OCI-LY7 (cell line): ENCODE data around the gene PARD3.

ENCODE experiments used
- EZH2phosphoT487 ChIP-seq: fragments of 200-600 bp; sonication (generic); IDR thresholded peaks from 2 replicates; pipeline ENCODE4 v1.6.1; 2018; ENCODE audit warnings: low read depth, borderline replicate concordance, mild to moderate bottlenecking, mixed run types, antibody characterized with exemption, low read length, moderate library complexity, mixed read lengths
- TF ChIP-seq, protein P1 (sequence below): fragments of 200-600 bp; sonication (generic); conservative IDR thresholded peaks from 2 replicates; pipeline ENCODE4 v1.5.1; 2014; ENCODE audit warnings: mild to moderate bottlenecking, antibody characterized with exemption, low read length, moderate library complexity, mixed read lengths

DNA sequence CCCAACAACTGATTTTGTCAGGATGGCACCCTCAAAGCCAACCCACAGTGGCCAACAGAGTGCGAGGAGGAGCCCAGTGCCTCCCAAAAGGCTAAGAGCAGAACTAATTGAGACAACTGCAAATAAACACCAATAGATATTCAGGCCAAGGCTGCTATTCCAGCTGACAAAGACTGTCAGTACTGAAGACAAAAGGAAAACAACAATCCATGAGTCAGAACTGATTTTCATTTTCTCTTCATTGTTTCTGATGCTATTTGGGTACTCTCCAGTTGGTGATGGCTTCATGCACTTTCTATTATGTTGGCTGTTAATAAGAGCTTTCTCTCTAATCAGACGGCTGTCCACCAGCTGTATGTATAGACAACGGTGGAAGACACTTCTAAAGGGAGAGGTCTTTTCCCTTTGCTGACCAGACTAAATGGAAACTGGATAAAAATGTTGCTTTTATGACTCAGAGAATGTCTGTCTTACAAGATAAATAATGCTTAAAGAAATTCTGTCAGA, 515.9 kb downstream of the PARD3 start:
- TF ChIP-seq, protein P1, sequence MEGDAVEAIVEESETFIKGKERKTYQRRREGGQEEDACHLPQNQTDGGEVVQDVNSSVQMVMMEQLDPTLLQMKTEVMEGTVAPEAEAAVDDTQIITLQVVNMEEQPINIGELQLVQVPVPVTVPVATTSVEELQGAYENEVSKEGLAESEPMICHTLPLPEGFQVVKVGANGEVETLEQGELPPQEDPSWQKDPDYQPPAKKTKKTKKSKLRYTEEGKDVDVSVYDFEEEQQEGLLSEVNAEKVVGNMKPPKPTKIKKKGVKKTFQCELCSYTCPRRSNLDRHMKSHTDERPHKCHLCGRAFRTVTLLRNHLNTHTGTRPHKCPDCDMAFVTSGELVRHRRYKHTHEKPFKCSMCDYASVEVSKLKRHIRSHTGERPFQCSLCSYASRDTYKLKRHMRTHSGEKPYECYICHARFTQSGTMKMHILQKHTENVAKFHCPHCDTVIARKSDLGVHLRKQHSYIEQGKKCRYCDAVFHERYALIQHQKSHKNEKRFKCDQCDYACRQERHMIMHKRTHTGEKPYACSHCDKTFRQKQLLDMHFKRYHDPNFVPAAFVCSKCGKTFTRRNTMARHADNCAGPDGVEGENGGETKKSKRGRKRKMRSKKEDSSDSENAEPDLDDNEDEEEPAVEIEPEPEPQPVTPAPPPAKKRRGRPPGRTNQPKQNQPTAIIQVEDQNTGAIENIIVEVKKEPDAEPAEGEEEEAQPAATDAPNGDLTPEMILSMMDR, result no peak
- TF ChIP-seq EZH2phosphoT487, result no peak
